Occipital lobe (tissue), 2 donors: ENCODE results near the gene LDLRAD4. TPM values are rescaled to one million over a fixed set of nuclear protein-coding genes. Genes with fewer than 3 reads are reported as not detected.

Experiments used
- DNase-seq: peaks from one replicate; lab custom pipeline; 2025; lab: John Stamatoyannopoulos, UW
- total RNA-seq: library from RNA; depleted of rRNA; stranded (reverse); fragments of >200 nt; gene quantifications from one replicate; pipeline ENCODE4 v1.2.3, GENCODE V29; 2014

LDLRAD4 gene
- total RNA-seq, 1 donor from 2014 or later, result 129 TPM

GRCh38 chr18:13227910-13228309 is 9.3 kb downstream of the LDLRAD4 start:
- DNase-seq, result no peak

GRCh38 chr18:13229001-13229671 is 10.6 kb downstream of the LDLRAD4 start:
- DNase-seq, result no peak

- DNase-seq, result no peak
These were observed 12.6 kb downstream of the LDLRAD4 start for GRCh38 chr18:13231151-13231550.

GRCh38 chr18:13232086-13232917 is 13.7 kb downstream of the LDLRAD4 start:
- DNase-seq, result peak; percentile 27

GRCh38 chr18:13232971-13233786 is 14.6 kb downstream of the LDLRAD4 start:
- DNase-seq, result no peak

- no peak for DNase-seq
These were observed 15.5 kb downstream of the LDLRAD4 start for GRCh38 chr18:13233787-13234783.

- DNase-seq, result no peak
These were observed 16.9 kb downstream of the LDLRAD4 start for GRCh38 chr18:13235421-13235831.

- DNase-seq, result peak; percentile 41
These were observed 17.4 kb downstream of the LDLRAD4 start for GRCh38 chr18:13235981-13236380.

GRCh38 chr18:13236411-13236810 is 17.9 kb downstream of the LDLRAD4 start:
- no peak for DNase-seq

GRCh38 chr18:13237073-13237472 is 18.5 kb downstream of the LDLRAD4 start:
- DNase-seq, result no peak

GRCh38 chr18:13237641-13238040 is 19.1 kb downstream of the LDLRAD4 start:
- DNase-seq, result no peak

- DNase-seq, result no peak
These were observed 20.8 kb downstream of the LDLRAD4 start for GRCh38 chr18:13239171-13239956.

GRCh38 chr18:13240060-13240725 is 21.6 kb downstream of the LDLRAD4 start:
- no peak for DNase-seq

GRCh38 chr18:13241083-13241892 is 22.7 kb downstream of the LDLRAD4 start:
- no peak for DNase-seq

- DNase-seq, result no peak
These were observed 23.3 kb downstream of the LDLRAD4 start for GRCh38 chr18:13241893-13242175.

GRCh38 chr18:13242797-13243196 is 24.2 kb downstream of the LDLRAD4 start:
- DNase-seq, result no peak

GRCh38 chr18:13243363-13243762 is 24.8 kb downstream of the LDLRAD4 start:
- DNase-seq, result no peak

- no peak for DNase-seq
These were observed 25.6 kb downstream of the LDLRAD4 start for GRCh38 chr18:13244135-13244534.
